OCI-LY3 (cell line): Measurements from ENCODE around the gene ENHO.

Experiments
- H2AFZ ChIP-seq: fragments of 200-600, 300-600 bp; shearing (Covaris generic); 2 replicates; pipeline ENCODE4 v1.6.0; 2014; ENCODE audit warnings: antibody characterized with exemption, low read depth, low read length
- H3K27ac ChIP-seq: fragments of 200-600, 300-600 bp; sonication (generic); 2 replicates; pipeline ENCODE4 v1.5.1; 2014; ENCODE audit warnings: mild to moderate bottlenecking, low read length, moderate library complexity, mixed read lengths
- H3K27me3 ChIP-seq: fragments of 200-600, 300-600 bp; sonication (generic); 2 replicates; pipeline ENCODE4 v1.6.1; 2014; ENCODE audit warnings: low read depth, low read length, mixed read lengths
- H3K36me3 ChIP-seq: fragments of 200-600, 300-600 bp; sonication (generic); replicated peaks from 2 replicates; pipeline ENCODE3; 2014; ENCODE audit warnings: low read depth, low read length, mixed read lengths
- H3K4me1 ChIP-seq: fragments of 300-600, 200-600 bp; sonication (generic); 2 replicates; pipeline ENCODE4 v1.6.1; 2014; ENCODE audit warnings: low read length, mixed read lengths
- H3K4me2 ChIP-seq: fragments of 200-600, 300-600 bp; sonication (generic); 2 replicates; pipeline ENCODE4 v1.6.1; 2014; ENCODE audit warnings: low read length, mixed read lengths
- H3K4me3 ChIP-seq: fragments of 300-600, 200-600 bp; sonication (generic); 2 replicates; pipeline ENCODE4 v1.5.1; 2014; ENCODE audit warnings: antibody characterized with exemption, mild to moderate bottlenecking, low read length, moderate library complexity
- H3K79me2 ChIP-seq: fragments of 300-600, 200-600 bp; shearing (Covaris generic); 2 replicates; pipeline ENCODE4 v1.6.1; 2014; ENCODE audit warnings: mild to moderate bottlenecking, low read length, mixed read lengths
- H3K9ac ChIP-seq: fragments of 300-600, 200-600 bp; shearing (Covaris generic); 2 replicates; pipeline ENCODE4 v1.6.0; 2014; ENCODE audit warnings: mild to moderate bottlenecking, low read length, moderate library complexity
- H3K9me3 ChIP-seq: fragments of 200-600, 300-600 bp; shearing (Covaris generic); 2 replicates; pipeline ENCODE4 v1.6.1; 2014; ENCODE audit warnings: low read length, mixed read lengths; ENCODE audit not compliant: insufficient read depth
- H4K20me1 ChIP-seq: fragments of 200-600, 300-600 bp; sonication (generic); 2 replicates; pipeline ENCODE4 v1.6.1; 2016; ENCODE audit warnings: low read length, mixed read lengths; ENCODE audit not compliant: insufficient read depth
- CTCF ChIP-seq: fragments of 200-600, 300-600 bp; sonication (generic); IDR thresholded peaks from 2 replicates; pipeline ENCODE4 v1.5.1; 2014; ENCODE audit warnings: antibody characterized with exemption, low read length, low read depth
- EZH2phosphoT487 ChIP-seq: fragments of 200-600 bp; shearing (Covaris generic); IDR thresholded peaks from 2 replicates; pipeline ENCODE4 v1.6.1; 2018; ENCODE audit warnings: antibody characterized with exemption, mixed run types, low read depth

The ENHO gene

GRCh38 chr9:34553511-34554021 lies 30.8 kb upstream of the ENHO start:
- no peaks in the 10 kb centered on the region for H3K79me2 ChIP-seq
- H3K36me3 ChIP-seq = no peaks in the 10 kb centered on the region
- TF ChIP-seq CTCF (no peak), EZH2phosphoT487 (no peak)
- H3K4me2 ChIP-seq = no peak overlapping the region
- no peaks in the 10 kb centered on the region for H3K9me3 ChIP-seq
- H3K27ac ChIP-seq = no peak overlapping the region
- H3K27me3 ChIP-seq = no peaks in the 10 kb centered on the region
- H2AFZ ChIP-seq = no peak overlapping the region
- no peak overlapping the region for H3K9ac ChIP-seq
- no peak overlapping the region for H3K4me3 ChIP-seq
- H3K4me1 ChIP-seq = no peaks in the 10 kb centered on the region
- no peaks in the 10 kb centered on the region for H4K20me1 ChIP-seq

- Histone ChIP-seq H3K27me3 (no peaks in the 10 kb centered on the region), H3K79me2 (no peaks in the 10 kb centered on the region), H3K9ac (no peak overlapping the region), H3K4me1 (no peaks in the 10 kb centered on the region), H3K27ac (no peak overlapping the region), H3K4me2 (no peak overlapping the region), H3K9me3 (no peaks in the 10 kb centered on the region), H2AFZ (no peak overlapping the region), H3K4me3 (no peak overlapping the region), H4K20me1 (no peaks in the 10 kb centered on the region), H3K36me3 (no peaks in the 10 kb centered on the region)
- TF ChIP-seq EZH2phosphoT487 (no peak), CTCF (no peak)
These were observed 30.2 kb upstream of the ENHO start for GRCh38 chr9:34552986-34553385.

- Histone ChIP-seq H2AFZ (no peak overlapping the region), H3K36me3 (no peaks in the 10 kb centered on the region), H3K27ac (no peak overlapping the region), H3K4me1 (no peaks in the 10 kb centered on the region), H4K20me1 (no peaks in the 10 kb centered on the region), H3K4me2 (no peak overlapping the region), H3K79me2 (no peaks in the 10 kb centered on the region), H3K4me3 (no peak overlapping the region), H3K27me3 (no peaks in the 10 kb centered on the region), H3K9me3 (no peaks in the 10 kb centered on the region), H3K9ac (no peak overlapping the region)
- TF ChIP-seq EZH2phosphoT487 = no peak
- TF ChIP-seq CTCF = no peak
These were observed 29.8 kb upstream of the ENHO start for GRCh38 chr9:34552606-34552981.

GRCh38 chr9:34551751-34552605 lies 29.2 kb upstream of the ENHO start:
- Histone ChIP-seq H3K79me2 (no peaks in the 10 kb centered on the region), H3K36me3 (no peaks in the 10 kb centered on the region), H3K4me1 (no peaks in the 10 kb centered on the region), H3K4me3 (no peak overlapping the region), H3K9me3 (no peaks in the 10 kb centered on the region), H3K27me3 (no peaks in the 10 kb centered on the region), H3K9ac (no peak overlapping the region), H4K20me1 (no peaks in the 10 kb centered on the region), H3K27ac (no peak overlapping the region), H3K4me2 (no peak overlapping the region), H2AFZ (no peak overlapping the region)
- TF ChIP-seq CTCF (no peak), EZH2phosphoT487 (no peak)
